Activated CD8-positive, alpha-beta memory T cell treated with anti-CD3 and anti-CD28 coated beads for 1 hour (primary cell): ENCODE results near the gene PPP4R4.
"Not testable (repeated sequence)": the region's sequence is repeated elsewhere in the genome, so short reads cannot be mapped to it uniquely, and the experiment has no call there.

ENCODE experiments used
- DNase-seq, 2 donors: peaks; one replicate each; pipeline ENCODE4 v3.0.0-alpha.2; 2020; ENCODE audit warnings: low read depth in 1 of 2; ENCODE audit errors: extremely low read depth in 1 of 2

The PPP4R4 gene

GRCh38 chr14:94268582-94268981 is 94.5 kb downstream of the PPP4R4 start:
- DNase-seq: not testable (repeated sequence)

DNA sequence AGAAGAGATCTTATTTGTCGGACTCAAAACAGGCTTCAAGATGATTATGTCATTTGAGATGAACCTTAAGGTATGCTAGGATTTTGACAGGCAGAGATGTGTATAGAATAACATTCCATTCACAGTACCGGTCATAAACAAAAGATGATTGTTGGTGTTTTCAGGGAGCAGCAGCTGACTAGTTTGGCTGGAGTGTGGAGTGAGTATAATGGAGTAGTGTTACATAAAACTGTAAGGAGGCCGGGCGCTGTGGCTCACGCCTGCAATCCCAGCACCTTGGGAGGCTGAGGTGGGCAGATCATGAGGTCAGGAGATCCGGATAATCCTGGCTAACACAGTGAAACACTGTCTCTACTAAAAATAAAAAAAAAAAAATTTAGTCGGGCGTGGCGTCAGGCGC is 95.0 kb downstream of the PPP4R4 start:
- no peak for DNase-seq

DNA sequence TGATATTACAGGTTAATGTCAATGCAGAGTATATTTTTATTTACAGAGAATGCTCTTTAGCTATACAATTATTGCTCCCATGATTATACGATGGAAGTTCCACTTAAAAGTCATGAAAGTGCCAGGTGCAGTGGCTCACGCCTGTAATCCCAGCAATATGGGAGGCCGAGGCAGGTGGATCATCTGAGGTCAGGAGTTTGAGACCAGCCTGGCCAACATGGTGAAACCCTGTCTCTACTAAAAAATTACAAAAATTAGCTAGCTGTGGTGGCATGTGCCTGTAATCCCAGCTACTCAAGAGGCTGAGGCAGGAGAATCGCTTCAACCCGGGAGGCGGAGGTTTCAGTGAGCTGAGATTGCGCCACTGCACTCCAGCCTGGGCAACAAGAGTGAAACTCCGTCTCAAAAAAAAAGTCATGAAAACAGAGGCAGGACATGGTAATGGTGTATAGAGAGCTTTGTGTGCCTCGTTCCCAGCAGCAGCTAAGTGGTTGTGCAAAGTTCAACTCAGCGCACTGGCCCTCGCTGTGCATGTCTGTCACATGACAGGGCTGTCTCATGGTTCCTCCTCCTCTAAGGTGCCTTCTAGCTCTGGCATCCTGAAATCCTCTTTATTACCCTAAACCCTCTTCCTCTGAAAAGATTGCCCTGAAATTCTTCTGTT is 102.9 kb downstream of the PPP4R4 start:
- not testable (repeated sequence) for DNase-seq

DNA sequence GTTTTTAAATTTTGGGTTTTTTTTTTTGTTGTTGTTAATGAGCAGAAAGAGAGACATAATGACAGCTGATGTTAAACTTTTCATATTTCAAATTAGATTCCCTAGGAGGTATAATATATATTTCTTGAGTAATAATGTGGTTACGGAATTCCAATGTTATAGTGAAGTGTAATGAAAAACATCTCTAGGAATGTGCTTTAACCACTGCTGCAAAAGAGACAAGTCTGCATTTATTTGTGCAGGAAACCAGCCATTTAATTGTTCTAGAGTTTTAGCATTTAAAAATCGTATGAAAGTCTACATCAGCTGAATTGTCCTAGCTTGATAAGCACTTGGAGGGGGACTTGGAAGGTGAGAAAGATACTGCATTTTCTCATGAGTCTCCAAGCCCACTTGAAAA is 104.6 kb downstream of the PPP4R4 start:
- DNase-seq: no peak

GRCh38 chr14:94282991-94283723 is 109.0 kb downstream of the PPP4R4 start:
- DNase-seq: no peak

GRCh38 chr14:94284221-94284620 is 110.1 kb downstream of the PPP4R4 start:
- no peak for DNase-seq

GRCh38 chr14:94285158-94285557 is 111.0 kb downstream of the PPP4R4 start:
- DNase-seq: no peak

- no peak for DNase-seq
These were observed 114.7 kb downstream of the PPP4R4 start for GRCh38 chr14:94288610-94289465.

GRCh38 chr14:94290197-94290596 is 116.1 kb downstream of the PPP4R4 start:
- no peak for DNase-seq

GRCh38 chr14:94291159-94291905 is 117.2 kb downstream of the PPP4R4 start:
- DNase-seq: no peak

GRCh38 chr14:94291906-94292525 is 117.9 kb downstream of the PPP4R4 start:
- no peak for DNase-seq

DNA sequence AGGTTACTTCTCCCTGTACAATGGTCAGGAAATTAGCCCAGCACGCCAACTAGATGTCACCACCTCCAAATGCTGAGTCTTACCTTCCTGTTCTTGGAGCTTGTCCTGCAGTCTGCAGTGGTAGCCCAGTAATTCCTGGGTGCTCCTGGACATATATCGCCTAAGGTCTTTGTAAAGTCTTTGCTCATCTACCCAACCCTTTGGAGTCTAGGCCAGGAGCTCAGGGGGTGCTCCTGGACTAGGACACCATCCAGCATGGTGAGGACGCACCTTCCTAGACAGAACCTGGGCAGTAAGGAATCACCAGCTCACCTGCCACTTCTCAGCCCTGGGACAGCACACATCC is 118.4 kb downstream of the PPP4R4 start:
- no peak for DNase-seq

GRCh38 chr14:94292872-94293577 is 118.9 kb downstream of the PPP4R4 start, which contains the start of gene SERPINA10:
Gene SERPINA10, minus strand, starts transcription at chr14:94293268. Its CDS starts 2,675 bp downstream, at chr14:94290593.
- no peak for DNase-seq

- DNase-seq: no peak
These were observed 119.4 kb downstream of the PPP4R4 start for GRCh38 chr14:94293578-94293924.

DNA sequence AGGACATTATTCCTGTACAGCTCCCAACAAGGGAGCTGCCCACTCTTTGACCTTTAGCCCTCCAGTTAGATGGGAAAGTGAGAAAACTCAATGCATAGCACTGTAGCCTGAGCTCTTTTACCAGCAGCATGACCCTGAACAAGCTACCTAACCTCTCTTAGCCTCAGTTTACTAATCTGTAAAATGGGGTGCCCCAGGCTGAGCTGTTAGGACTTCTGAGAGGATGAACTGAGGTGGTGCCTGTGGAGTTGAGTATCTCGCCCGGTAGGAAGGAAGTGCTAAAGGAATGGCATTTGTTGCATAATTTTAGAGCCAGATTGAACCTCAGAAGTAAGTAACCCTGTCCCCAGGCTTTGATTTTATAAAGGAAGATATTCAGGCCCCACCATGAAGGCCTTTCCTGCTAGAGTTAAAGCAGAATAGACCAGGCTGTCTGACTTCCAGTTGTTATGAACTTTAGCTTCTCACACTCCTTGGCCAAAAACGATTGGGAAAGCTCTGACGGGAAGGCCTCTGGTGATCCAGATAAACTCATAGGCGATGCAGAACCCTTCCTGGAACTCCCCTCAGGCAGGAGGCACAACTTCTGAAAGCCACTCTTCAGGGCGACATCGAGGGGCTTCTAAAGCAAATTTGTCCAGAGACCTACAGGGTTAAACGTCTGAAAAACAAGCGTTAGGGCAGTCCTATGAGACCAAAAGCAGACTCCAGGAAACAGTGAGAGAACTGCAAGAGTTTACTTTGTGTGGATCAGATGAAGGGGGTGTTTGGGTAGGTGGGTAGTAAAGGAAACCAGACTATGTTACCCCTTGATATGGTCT is 121.4 kb downstream of the PPP4R4 start:
- DNase-seq: no peak

GRCh38 chr14:94296181-94296545 is 122.0 kb downstream of the PPP4R4 start:
- not testable (repeated sequence) for DNase-seq

DNA sequence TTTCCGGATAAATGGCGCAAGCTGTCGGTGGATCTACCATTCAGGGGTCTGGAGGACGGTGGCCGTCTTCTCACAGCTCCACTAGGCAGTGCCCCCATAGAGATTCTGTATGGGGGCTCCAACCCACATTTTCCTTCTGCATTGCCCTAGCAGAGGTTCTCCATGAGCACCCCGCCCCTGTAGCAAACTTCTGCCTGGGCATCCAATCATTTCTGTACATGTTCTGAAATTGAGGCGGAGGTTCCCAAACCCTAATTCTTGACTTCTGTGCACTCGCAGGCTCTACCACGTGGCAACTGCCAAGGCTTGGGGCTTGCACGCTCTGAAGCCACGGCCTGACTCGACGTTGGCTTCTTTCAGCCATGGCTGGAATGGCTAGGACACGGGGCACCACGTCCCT is 124.0 kb downstream of the PPP4R4 start:
- no peak for DNase-seq

- DNase-seq: no peak
These were observed 129.0 kb downstream of the PPP4R4 start for GRCh38 chr14:94303111-94303510.

GRCh38 chr14:94304243-94304642 is 130.1 kb downstream of the PPP4R4 start:
- no peak for DNase-seq
